KMS-11 (cell line): ENCODE measurements around the gene CDC26.
A peak's percentile ranks its signal among the peaks of the same experiment; 100 is the strongest.

Experiments used
- H2AFZ ChIP-seq: fragments of 200-600 bp; sonication (generic); 2 replicates; pipeline ENCODE4 v1.6.1; 2016; ENCODE audit warnings: antibody characterized with exemption, mixed run types, low read depth
- H3K27ac ChIP-seq: fragments of 200-600 bp; sonication (generic); 2 replicates; pipeline ENCODE4 v1.6.1; 2016; ENCODE audit warnings: mild to moderate bottlenecking, mixed run types
- H3K27me3 ChIP-seq: fragments of 200-600 bp; sonication (generic); 2 replicates; pipeline ENCODE4 v1.6.1; 2017; ENCODE audit warnings: mild to moderate bottlenecking, low read depth, mixed run types, moderate library complexity; ENCODE audit not compliant: insufficient read depth
- H3K36me3 ChIP-seq: fragments of 200-600 bp; sonication (generic); 2 replicates; pipeline ENCODE4 v1.6.1; 2017; ENCODE audit warnings: mild to moderate bottlenecking, mixed run types; ENCODE audit not compliant: insufficient read depth
- H3K4me1 ChIP-seq: fragments of 200-600 bp; sonication (generic); 2 replicates; pipeline ENCODE4 v1.6.1; 2016; ENCODE audit warnings: mild to moderate bottlenecking, low read depth, mixed run types; ENCODE audit not compliant: poor library complexity, severe bottlenecking
- H3K4me2 ChIP-seq: fragments of 200-600 bp; sonication (generic); 2 replicates; pipeline ENCODE4 v1.7.0; 2016; ENCODE audit warnings: mild to moderate bottlenecking, mixed run types
- H3K4me3 ChIP-seq: fragments of 200-600 bp; sonication (generic); IDR thresholded peaks from 2 replicates; pipeline ENCODE4 v1.6.1; 2017; ENCODE audit warnings: low read depth, low read length, mixed read lengths; ENCODE audit not compliant: insufficient read depth
- H3K79me2 ChIP-seq: fragments of 200-600 bp; sonication (generic); 2 replicates; pipeline ENCODE4 v1.6.1; 2016; ENCODE audit warnings: low read depth, mixed run types; ENCODE audit not compliant: insufficient read depth
- H3K9ac ChIP-seq: fragments of 200-600 bp; sonication (generic); 2 replicates; pipeline ENCODE4 v1.6.1; 2016; ENCODE audit warnings: mild to moderate bottlenecking, mixed run types
- H4K20me1 ChIP-seq: fragments of 200-600 bp; sonication (generic); 2 replicates; pipeline ENCODE4 v1.6.1; 2016; ENCODE audit warnings: mild to moderate bottlenecking, mixed run types; ENCODE audit not compliant: insufficient read depth
- TF ChIP-seq, protein P1 (sequence below): fragments of 200-600 bp; sonication (generic); conservative IDR thresholded peaks from 2 replicates; pipeline ENCODE4 v1.6.1; 2017; ENCODE audit warnings: low read depth, mild to moderate bottlenecking, antibody characterized with exemption, low read length, moderate library complexity, mixed read lengths

Gene CDC26

DNA sequence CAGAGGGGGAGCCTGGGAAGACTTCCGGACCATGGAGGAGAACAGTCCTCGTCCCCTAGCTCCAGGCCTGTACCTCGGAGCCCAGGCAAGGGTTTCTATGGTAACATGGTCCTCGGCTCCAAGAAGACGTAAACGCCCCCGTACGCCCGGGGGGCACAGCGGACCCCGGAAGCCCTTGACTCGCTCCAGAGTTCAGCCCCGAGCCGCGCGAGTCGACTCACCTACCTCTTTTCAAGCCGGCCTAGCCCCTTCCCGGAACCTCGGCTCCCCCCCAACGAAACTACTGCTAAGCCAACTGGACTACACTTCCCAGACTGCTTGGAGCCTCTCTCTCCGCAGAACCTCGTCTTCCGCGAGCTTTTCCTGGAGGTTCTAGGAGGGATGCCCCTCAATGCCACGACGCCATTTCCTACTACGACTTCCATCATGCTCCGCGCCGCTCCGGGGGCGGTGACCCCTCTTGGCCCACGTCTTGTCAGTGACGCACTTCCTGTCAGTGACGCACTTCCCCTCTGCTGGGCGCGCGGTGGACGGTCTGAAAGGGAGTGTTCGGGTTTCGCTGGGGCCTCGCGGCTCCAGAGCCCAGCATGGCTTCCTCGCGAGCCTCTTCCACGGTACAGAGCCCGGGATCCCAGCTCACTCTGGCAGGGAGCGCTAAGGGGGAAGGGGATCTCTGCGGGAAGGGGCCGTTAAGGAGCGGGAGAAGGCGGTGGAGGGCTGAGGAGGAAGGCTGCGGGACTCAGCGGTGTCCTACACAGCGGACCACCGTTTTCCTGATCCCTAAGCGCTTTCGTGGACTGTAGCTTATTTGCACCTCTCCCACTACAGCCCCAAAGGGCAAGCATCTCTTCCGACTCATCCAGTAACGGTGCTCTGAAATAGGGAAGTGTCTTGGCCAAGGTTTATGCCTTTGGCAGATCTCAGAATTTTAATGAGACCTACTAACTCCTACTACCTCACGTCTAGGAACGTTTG, at the start of gene CDC26, which contains the start of gene PRPF4:
CDC26 (minus strand) TSS at position 416 of the 975 bp plus-strand sequence. CDS start 3,065 bp downstream, outside the sequence.
PRPF4 (plus strand) TSS at position 502 of the 975 bp plus-strand sequence; CDS start at position 588, 86 bp downstream.
- TF ChIP-seq, protein P1, sequence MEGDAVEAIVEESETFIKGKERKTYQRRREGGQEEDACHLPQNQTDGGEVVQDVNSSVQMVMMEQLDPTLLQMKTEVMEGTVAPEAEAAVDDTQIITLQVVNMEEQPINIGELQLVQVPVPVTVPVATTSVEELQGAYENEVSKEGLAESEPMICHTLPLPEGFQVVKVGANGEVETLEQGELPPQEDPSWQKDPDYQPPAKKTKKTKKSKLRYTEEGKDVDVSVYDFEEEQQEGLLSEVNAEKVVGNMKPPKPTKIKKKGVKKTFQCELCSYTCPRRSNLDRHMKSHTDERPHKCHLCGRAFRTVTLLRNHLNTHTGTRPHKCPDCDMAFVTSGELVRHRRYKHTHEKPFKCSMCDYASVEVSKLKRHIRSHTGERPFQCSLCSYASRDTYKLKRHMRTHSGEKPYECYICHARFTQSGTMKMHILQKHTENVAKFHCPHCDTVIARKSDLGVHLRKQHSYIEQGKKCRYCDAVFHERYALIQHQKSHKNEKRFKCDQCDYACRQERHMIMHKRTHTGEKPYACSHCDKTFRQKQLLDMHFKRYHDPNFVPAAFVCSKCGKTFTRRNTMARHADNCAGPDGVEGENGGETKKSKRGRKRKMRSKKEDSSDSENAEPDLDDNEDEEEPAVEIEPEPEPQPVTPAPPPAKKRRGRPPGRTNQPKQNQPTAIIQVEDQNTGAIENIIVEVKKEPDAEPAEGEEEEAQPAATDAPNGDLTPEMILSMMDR, result no peak
- peak within 1 kb of the TSS; percentile 97 for H3K4me2 ChIP-seq
- H2AFZ ChIP-seq, result peak within 1 kb of the TSS; percentile 90
- H3K79me2 ChIP-seq, result peaks cover 33% of the 10 kb centered on the region; the same call in 1 of the 2 replicates
- no peaks in the 10 kb centered on the region for H3K27me3 ChIP-seq
- no peaks in the 10 kb centered on the region for H4K20me1 ChIP-seq
- peaks cover 15% of the 10 kb centered on the region; the same call in 1 of the 2 replicates for H3K36me3 ChIP-seq
- peaks cover 22% of the 10 kb centered on the region for H3K4me1 ChIP-seq
- peak within 1 kb of the TSS; percentile 86 for H3K9ac ChIP-seq
- H3K27ac ChIP-seq, result peak within 1 kb of the TSS; percentile 69
- no peak within 1 kb of the TSS for H3K4me3 ChIP-seq

GRCh38 chr9:113322671-113323070, 47.3 kb upstream of the CDC26 start:
- H2AFZ ChIP-seq, result no peak overlapping the region
- H3K36me3 ChIP-seq, result no peaks in the 10 kb centered on the region
- no peaks in the 10 kb centered on the region for H3K79me2 ChIP-seq
- H3K4me1 ChIP-seq, result no peaks in the 10 kb centered on the region
- H3K4me2 ChIP-seq, result no peak overlapping the region
- H3K27me3 ChIP-seq, result no peaks in the 10 kb centered on the region
- no peaks in the 10 kb centered on the region for H4K20me1 ChIP-seq
- H3K4me3 ChIP-seq, result no peak overlapping the region
- H3K9ac ChIP-seq, result no peak overlapping the region
- TF ChIP-seq, protein P1, result no peak
- no peak overlapping the region for H3K27ac ChIP-seq

DNA sequence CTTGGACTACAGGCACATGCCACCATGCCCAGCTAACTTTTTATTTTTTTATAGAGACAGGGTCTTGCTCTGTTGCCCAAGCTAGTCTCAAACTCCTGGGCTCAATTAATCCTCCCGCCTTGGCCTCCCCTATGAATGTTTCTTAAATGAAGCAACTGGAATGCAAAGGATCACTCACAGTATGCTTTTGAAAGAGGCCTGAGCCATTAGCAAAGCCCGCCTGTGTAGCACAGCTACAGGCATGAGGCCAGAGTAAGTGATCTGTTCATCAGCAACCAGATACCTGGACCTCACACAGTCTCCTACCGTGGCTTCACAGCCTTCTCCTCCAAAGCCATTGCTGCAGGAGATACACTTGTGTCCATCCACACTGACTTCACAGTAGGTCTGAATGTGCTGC, 44.7 kb upstream of the CDC26 start:
- Histone ChIP-seq H3K36me3 (no peaks in the 10 kb centered on the region), H3K27ac (no peak overlapping the region), H2AFZ (no peak overlapping the region), H3K4me1 (no peaks in the 10 kb centered on the region), H3K79me2 (no peaks in the 10 kb centered on the region), H3K4me3 (no peak overlapping the region), H3K4me2 (no peak overlapping the region), H3K9ac (no peak overlapping the region), H4K20me1 (no peaks in the 10 kb centered on the region), H3K27me3 (no peaks in the 10 kb centered on the region)
- TF ChIP-seq, protein P1, result no peak

- H3K27me3 ChIP-seq, result no peaks in the 10 kb centered on the region
- TF ChIP-seq, protein P1, result no peak
- H4K20me1 ChIP-seq, result no peaks in the 10 kb centered on the region
- no peaks in the 10 kb centered on the region for H3K79me2 ChIP-seq
- no peak overlapping the region for H2AFZ ChIP-seq
- H3K4me1 ChIP-seq, result no peaks in the 10 kb centered on the region
- H3K4me3 ChIP-seq, result no peak overlapping the region
- no peaks in the 10 kb centered on the region for H3K36me3 ChIP-seq
- no peak overlapping the region for H3K9ac ChIP-seq
- no peak overlapping the region for H3K27ac ChIP-seq
- H3K4me2 ChIP-seq, result no peak overlapping the region
These were observed 43.7 kb upstream of the CDC26 start for GRCh38 chr9:113319054-113319453.
